K562 (cell line): ENCODE measurements around the gene HEPHL1. TPM values are rescaled to one million over a fixed set of nuclear protein-coding genes. Genes with fewer than 3 reads are reported as not detected.

Source experiments
- ATAC-seq: fragments of 200-7000 bp; cut with Tn5 transposase; 3 replicates; pipeline ENCODE4 v1.9.1; 2020; ENCODE audit warnings: moderate library complexity
- BruUV-seq: library from RNA; stranded (reverse); fragments of 400-500 nt; replicated peaks from 2 replicates; lab custom pipeline; 2021; lab: Mats Ljungman, UMichigan
- CTCF ChIA-PET: fragments of 300-600 bp; formaldehyde crosslinking; extraction: SDS; loops from one replicate; lab custom pipeline; 2021; ENCODE audit warnings: low intra/inter-chr PET ratio; lab: Yijun Ruan, JAX
- POLR2A ChIA-PET: fragments of 300-600, 350-650 bp; sonication (Branson Sonifier 250); formaldehyde crosslinking; extraction: SDS; loops from one replicate; lab custom pipeline; 2021; ENCODE audit warnings: antibody characterized with exemption, inconsistent platforms; lab: Yijun Ruan, JAX
- DNase-seq, 4 experiments: peaks; one replicate each; pipeline versions ENCODE4 v3.0.0 to v3.0.0-alpha.2; 2011 to 2018; ENCODE audit warnings: low spot score in 3 of 4, mixed read lengths in 3 of 4; ENCODE audit errors: extremely low read depth in 1 of 4
- FAIRE-seq: peaks from 2 replicates; lab custom pipeline; 2011; peaks lifted over from hg19 to GRCh38; lab: Jason Lieb, UNC
- H2AFZ ChIP-seq: 2 replicates; pipeline ENCODE4 v1.6.0; 2011; ENCODE audit warnings: low read depth, low read length, control low read depth, inconsistent platforms
- H3K27ac ChIP-seq: fragments of 200-600 bp; 3 replicates; pipeline ENCODE4 v1.8.0; 2011; ENCODE audit warnings: low read depth, mild to moderate bottlenecking, control low read depth, inconsistent platforms, low read length, moderate library complexity, mixed read lengths; ENCODE audit errors: extremely low read depth
- H3K27me3 ChIP-seq, 2 experiments: fragments of 300-600 bp in 1 of 2; 2 replicates in 1 of 2; 3 replicates in 1 of 2; pipeline versions ENCODE4 v1.6.0 to v1.8.0; 2011; ENCODE audit warnings: inconsistent platforms in 2 of 2, low read length in 2 of 2, mild to moderate bottlenecking in 1 of 2, mixed read lengths in 1 of 2, moderate library complexity in 1 of 2; ENCODE audit not compliant: control insufficient read depth in 2 of 2, insufficient read depth in 2 of 2
- H3K36me3 ChIP-seq: fragments of 300-600 bp; 3 replicates; pipeline ENCODE4 v1.8.0; 2011; ENCODE audit warnings: mild to moderate bottlenecking, low read length, inconsistent platforms; ENCODE audit not compliant: control insufficient read depth, insufficient read depth
- H3K4me1 ChIP-seq, 2 experiments: fragments of 200-600 bp in 1 of 2; replicated peaks in 1 of 2; 2 replicates in 1 of 2; 3 replicates in 1 of 2; pipeline versions ENCODE4 v1.5.1 to v1.8.0; 2011; ENCODE audit warnings: inconsistent platforms in 2 of 2, low read length in 2 of 2, mild to moderate bottlenecking in 1 of 2, mixed read lengths in 1 of 2, moderate library complexity in 1 of 2; ENCODE audit not compliant: control insufficient read depth in 2 of 2, insufficient read depth in 2 of 2
- H3K4me2 ChIP-seq: 2 replicates; pipeline ENCODE4 v1.6.1; 2011; ENCODE audit warnings: low read length, control low read depth, inconsistent platforms, mixed read lengths; ENCODE audit not compliant: insufficient read depth
- H3K4me3 ChIP-seq: fragments of 200-600 bp; sonication (generic), shearing (Covaris generic); 2 replicates; pipeline ENCODE4 v1.5.1; 2016; ENCODE audit warnings: control low read depth, inconsistent platforms
- H3K79me2 ChIP-seq: fragments of 200-600 bp; 3 replicates; pipeline ENCODE4 v1.8.0; 2011; ENCODE audit warnings: low read length, inconsistent platforms; ENCODE audit not compliant: control insufficient read depth, insufficient read depth
- H3K9ac ChIP-seq, 2 experiments: 2 replicates each; pipeline versions ENCODE4 v1.6.0 to v1.6.1; 2011; ENCODE audit warnings: low read depth in 2 of 2, low read length in 2 of 2, control low read depth in 1 of 2, inconsistent platforms in 1 of 2, mild to moderate bottlenecking in 1 of 2, mixed read lengths in 1 of 2; ENCODE audit not compliant: insufficient read depth in 1 of 2
- H3K9me1 ChIP-seq: one replicate; pipeline ENCODE4 v1.6.0; 2011; ENCODE audit warnings: inconsistent platforms, mild to moderate bottlenecking, low read length, moderate library complexity; ENCODE audit not compliant: control insufficient read depth, insufficient read depth
- H3K9me3 ChIP-seq: replicated peaks from 2 replicates; pipeline ENCODE4 v1.5.1; 2011; ENCODE audit warnings: low read depth, low read length, inconsistent platforms; ENCODE audit not compliant: control insufficient read depth, insufficient read depth
- H4K20me1 ChIP-seq: replicated peaks from 2 replicates; pipeline ENCODE4 v1.6.1; 2011; ENCODE audit warnings: low read length, inconsistent platforms, mixed read lengths; ENCODE audit not compliant: control insufficient read depth, insufficient read depth
- ARID1B ChIP-seq: fragments of 450-650 bp; IDR thresholded peaks from 2 replicates; pipeline ENCODE4 v1.6.1; 2016; ENCODE audit warnings: antibody characterized with exemption, mild to moderate bottlenecking, inconsistent platforms
- CBFA2T2 ChIP-seq: fragments of 450-650 bp; conservative IDR thresholded peaks from 2 replicates; pipeline ENCODE4 v1.6.1; 2017; ENCODE audit warnings: mild to moderate bottlenecking
- CBFA2T3 ChIP-seq: fragments of 450-650 bp; IDR thresholded peaks from 2 replicates; pipeline ENCODE4 v1.6.1; 2017
- CXXC5 ChIP-seq: fragments of 250-450 bp; sonication (Bioruptor Pico); IDR thresholded peaks from 2 replicates; pipeline ENCODE4 v1.8.0; 2022; ENCODE audit warnings: inconsistent platforms, mild to moderate bottlenecking, moderate library complexity
- DIDO1 ChIP-seq: fragments of 450-650 bp; IDR thresholded peaks from 2 replicates; pipeline ENCODE4 v1.6.1; 2016; ENCODE audit warnings: low read depth, missing biosample characterization, missing genetic modification characterization
- DNMT1 ChIP-seq: fragments of 450-650 bp; IDR thresholded peaks from 2 replicates; pipeline ENCODE4 v1.6.1; 2016; ENCODE audit warnings: antibody characterized with exemption, mild to moderate bottlenecking
- DPF2 ChIP-seq: fragments of 450-650 bp; IDR thresholded peaks from 2 replicates; pipeline ENCODE4 v1.6.1; 2016
- JUND ChIP-seq, 2 experiments: IDR thresholded peaks; 2 replicates in 1 of 2; 3 replicates in 1 of 2; pipeline ENCODE4 v1.6.1; 2011; ENCODE audit warnings: borderline replicate concordance in 2 of 2, low read depth in 2 of 2, low read length in 2 of 2, improper control_type of control experiment in 1 of 2, missing biosample characterization in 1 of 2, missing genetic modification characterization in 1 of 2, missing genetic modification reagents in 1 of 2
- KDM1A ChIP-seq, 2 experiments: fragments of 450-650 bp; IDR thresholded peaks; 2 replicates each; pipeline ENCODE4 v1.6.1; 2016; ENCODE audit warnings: mild to moderate bottlenecking in 2 of 2
- NCOR1 ChIP-seq: fragments of 450-650 bp; IDR thresholded peaks from 2 replicates; pipeline ENCODE4 v1.6.1; 2016; ENCODE audit warnings: mild to moderate bottlenecking, moderate library complexity
- NFIC ChIP-seq: fragments of 450-650 bp; IDR thresholded peaks from 2 replicates; pipeline ENCODE4 v1.6.1; 2017; ENCODE audit warnings: mild to moderate bottlenecking, inconsistent platforms
- RCOR1 ChIP-seq, 2 experiments: IDR thresholded peaks; 2 replicates each; pipeline ENCODE4 v1.6.1; 2012; ENCODE audit warnings: low read depth in 2 of 2, low read length in 2 of 2, borderline replicate concordance in 1 of 2, improper control_type of control experiment in 1 of 2
- SRSF9 ChIP-seq: fragments of 200-400 bp; formaldehyde crosslinking; IDR thresholded peaks from 2 replicates; pipeline ENCODE4 v1.6.1; 2017; ENCODE audit warnings: low read depth, low read length, borderline replicate concordance
- TAL1 ChIP-seq: fragments of 450-650 bp; IDR thresholded peaks from 2 replicates; pipeline ENCODE4 v1.6.1; 2016; ENCODE audit warnings: mild to moderate bottlenecking
- TCF3 ChIP-seq: sonication (generic); formaldehyde crosslinking; IDR thresholded peaks from 2 replicates; pipeline ENCODE4 v1.4.0; 2020; ENCODE audit warnings: mild to moderate bottlenecking, missing genetic modification reagents
- TRIM24 ChIP-seq, 2 experiments: fragments of 450-650 bp; IDR thresholded peaks; 2 replicates each; pipeline ENCODE4 v1.6.1; 2016
- ZBTB17 ChIP-seq: fragments of 450-650 bp; formaldehyde crosslinking; IDR thresholded peaks from 2 replicates; pipeline ENCODE4 v1.4.0; 2020; ENCODE audit warnings: mild to moderate bottlenecking
- ZBTB7A ChIP-seq: IDR thresholded peaks from 2 replicates; pipeline ENCODE4 v1.6.1; 2011; ENCODE audit warnings: low read depth, mild to moderate bottlenecking, low read length, moderate library complexity, borderline replicate concordance; ENCODE audit not compliant: control insufficient read depth
- ZNF274 ChIP-seq: IDR thresholded peaks from 2 replicates; pipeline ENCODE4 v1.6.1; 2011; ENCODE audit warnings: low read depth, mild to moderate bottlenecking, low read length, moderate library complexity, borderline replicate concordance
- WGBS: fragments of 100-300 bp; shearing (Covaris generic); methylation state at CpG from one replicate; pipeline ENCODE4 v1.1.6; 2016; ENCODE audit warnings: low coverage, mixed read lengths; ENCODE audit not compliant: insufficient coverage; ENCODE audit errors: missing lambda C conversion rate; 5-methylcytosine and 5-hydroxymethylcytosine counted together
- in situ Hi-C: fragments of 300-500 bp; cut with MboI; formaldehyde crosslinking; loops from 4 replicates; pipeline ENCODE4 v1.15.0; 2018; ENCODE audit warnings: inconsistent platforms, mixed read lengths
- intact Hi-C: fragments of 100-400 bp; cut with micrococcal nuclease; formaldehyde crosslinking; loops from 2 replicates; pipeline ENCODE4 v1.14.2; 2022
- polyA plus RNA-seq, 8 experiments: library from polyadenylated mRNA; depleted of rRNA in 4 of 8; stranded (reverse) in 5 of 8; unstranded in 3 of 8; fragments of >200 nt; fragmentation: Nextera tagmentation in 2 of 8; fragmentation: Illumina TruSeq in 1 of 8; extraction: Ambion mirVana in 2 of 8; extraction: Trizol in 1 of 8; gene quantifications; 2 replicates each; pipeline versions ENCODE4 v1.2.1 to v1.2.3, GENCODE V29; 2011 to 2014; ENCODE audit warnings: inconsistent platforms in 1 of 8, missing spikeins in 1 of 8
- total RNA-seq, 7 experiments: library from RNA; depleted of rRNA in 6 of 7; stranded (reverse); fragments of >200 nt in 6 of 7; fragmentation: Illumina TruSeq in 2 of 7; extraction: Trizol in 2 of 7; gene quantifications; 2 replicates each; pipeline versions ENCODE4 v1.2.1 to v1.2.3, GENCODE V29; 2011 to 2021; ENCODE audit warnings: low replicate concordance in 1 of 7

The HEPHL1 gene
- total and polyA plus RNA-seq, 9 of the 15 experiments (the other 6 are each of a cell fraction or from before 2014, with no cell fraction given): 0.01 TPM; not detected in 8

- in situ Hi-C loops: no loop called here
- TF ChIP-seq NFIC (peak; percentile 22; the same call in 1 of the 2 replicates), ARID1B (peak; percentile 70), SRSF9 (no peak), CBFA2T3 (peak; percentile 79), NCOR1 (peak; percentile 62), ZBTB7A (no peak), TCF3 (CRISPR knock-in tag) (peak; percentile 55), ZBTB17 (CRISPR knock-in tag) (peak; percentile 93), TRIM24 (IDR thresholded peaks at IDR 0.05) (peak in 1 of 2 experiments; percentile 38; a peak in 1 of 4 replicates), CXXC5 (0 out of 2 replicates have a peak, but pooled peaks have one; percentile 27), CBFA2T2 (peak; percentile 63), TAL1 (peak; percentile 54; the same call in 1 of the 2 replicates), DIDO1 (no peak), RCOR1 (IDR thresholded peaks at IDR 0.05; ENCODE audit: borderline replicate concordance in 1 of 2, low read depth in 2 of 2, low read length in 2 of 2) (peak in 1 of 2 experiments; percentile 32; a peak in 1 of 4 replicates), DPF2 (peak; percentile 57; the same call in 1 of the 2 replicates), ZNF274 (no peak), JUND (IDR thresholded peaks at IDR 0.05; ENCODE audit: borderline replicate concordance, low read depth, low read length) (no peak), JUND (tag; IDR thresholded peaks at IDR 0.05; ENCODE audit: borderline replicate concordance, low read depth, low read length) (0 out of 3 replicates have a peak, but pooled peaks have one; percentile 38), DNMT1 (no peak), KDM1A (IDR thresholded peaks at IDR 0.05) (peak; percentile 18 to 53; a peak in 1 of 4 replicates)
- no TSS peak for BruUV-seq
- Histone ChIP-seq H3K4me1 (peaks cover 6 to 30% of the 10 kb centered on the region in 2 experiments; a peak in 3 of 5 replicates), H4K20me1 (no peaks in the 10 kb centered on the region), H3K27ac (peak overlapping the region; percentile 55; the same call in 2 of the 3 replicates), H3K9me1 (no peaks in the 10 kb centered on the region), H3K27me3 (no peaks in the 10 kb centered on the region), H3K9ac (no peak overlapping the region), H2AFZ (peak overlapping the region; percentile 57), H3K36me3 (no peaks in the 10 kb centered on the region), H3K9me3 (no peaks in the 10 kb centered on the region; the same call in 1 of the 2 replicates), H3K4me2 (peak overlapping the region; percentile 17; the same call in 1 of the 2 replicates), H3K4me3 (no peak overlapping the region), H3K79me2 (no peaks in the 10 kb centered on the region)
- peak; percentile 44 for FAIRE-seq
- 22% methylated on average over 3 of the region's 3 CpGs for WGBS
- peak in 2 of 4 experiments; percentile 21 to 52 for DNase-seq
- ChIA-PET CTCF (no interaction called here), POLR2A (interaction anchor here (1.0 to 1.4 kb wide), 2 partner anchors 9 to 10 kb away, joined by 3 read pairs; no protein-coding TSS in a partner anchor)
- peak; percentile 55 for ATAC-seq
- intact Hi-C loops: no loop called here
Measured at GRCh38 chr11:93983542-93984195, 37.5 kb upstream of the HEPHL1 start.
